Measurements from ENCODE around the gene PLOD2. TPM values are rescaled to one million over a fixed set of nuclear protein-coding genes. Genes with fewer than 3 reads are reported as not detected.
A peak's percentile ranks its signal among the peaks of the same experiment; 100 is the strongest.

The PLOD2 gene
- polyA plus RNA-seq, result 100 to 1,000 TPM in 1 of 3 donors, 10 to 100 TPM in 2; 13.9 to 137 (median 29.7) TPM

DNA sequence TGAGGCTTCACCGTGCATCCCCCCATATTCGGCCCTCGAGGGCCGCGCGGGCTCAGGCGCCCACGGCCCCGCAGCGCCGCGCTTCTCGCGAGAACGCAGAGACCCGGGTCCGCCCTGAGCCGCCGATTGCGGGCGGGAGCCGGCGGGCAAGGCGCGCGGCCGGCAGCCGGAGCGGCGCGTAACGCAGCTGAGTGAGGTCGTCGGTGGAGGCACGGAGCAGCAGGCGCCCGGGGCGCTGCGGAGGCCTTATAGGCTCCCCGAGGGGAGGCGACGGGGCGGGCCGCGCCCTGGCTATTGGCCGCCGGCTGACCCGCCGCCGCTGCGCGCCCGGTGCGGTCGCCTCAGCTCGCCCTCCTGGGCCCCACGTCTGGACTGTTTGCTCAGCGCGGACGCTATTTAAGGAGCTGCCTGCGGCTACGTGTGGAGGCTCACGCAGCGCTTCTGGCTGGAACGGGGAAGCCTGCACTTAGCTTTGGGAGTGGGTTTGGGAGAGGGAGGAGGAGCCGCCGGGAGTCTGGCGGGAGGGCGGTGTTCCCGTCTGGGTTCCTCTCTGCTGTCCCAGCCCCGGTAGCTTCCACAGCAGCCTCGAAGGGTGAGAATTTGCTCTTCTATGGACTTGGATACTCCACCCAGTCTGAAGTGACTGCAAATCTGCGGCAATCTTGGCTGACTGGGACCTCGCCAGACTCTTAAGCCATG, at the start of gene PLOD2:
PLOD2 (minus strand) TSS at position 221 of the 699 bp plus-strand sequence; CDS start at position 26, 195 bp downstream.
- H3K27ac ChIP-seq (ENCODE audit: low read depth, low read length), result peak within 1 kb of the TSS; percentile 92
- 0 to 1% (median 1%) methylated on average over 69 to 74 of the region's 74 CpGs for WGBS, 3 donors

- no peak overlapping the region for H3K27ac ChIP-seq (ENCODE audit: low read depth, low read length)
Measured at GRCh38 chr3:146209371-146209770, 48.4 kb upstream of the PLOD2 start.

DNA sequence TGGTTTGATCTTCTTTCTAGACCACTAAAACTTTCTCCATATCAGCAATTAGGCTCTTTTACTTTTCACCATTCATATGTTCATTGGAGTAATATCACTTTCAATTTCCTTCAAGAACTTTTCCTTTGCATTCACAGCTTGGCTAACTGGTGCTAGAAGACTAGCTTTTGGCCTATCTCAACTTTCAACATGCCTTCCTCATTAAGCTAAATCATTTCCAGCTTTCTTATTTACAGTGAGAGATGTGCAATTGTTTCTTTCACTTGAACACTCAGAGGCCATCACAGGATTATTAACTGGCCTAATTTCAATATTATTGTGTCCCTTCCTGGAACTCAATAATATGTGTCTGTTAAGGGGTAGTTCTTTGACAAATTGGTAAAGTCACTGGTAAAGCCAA, 42.8 kb upstream of the PLOD2 start:
- H3K27ac ChIP-seq (ENCODE audit: low read depth, low read length), result no peak overlapping the region

- no peak overlapping the region for H3K27ac ChIP-seq (ENCODE audit: low read depth, low read length)
- 53 to 75% (median 65%) methylated on average over 2 of the region's 2 CpGs for WGBS, 3 donors
Measured at GRCh38 chr3:146200461-146201220, 39.7 kb upstream of the PLOD2 start.

- WGBS, 3 donors, result 91 to 98% (median 92%) methylated on average over 5 of the region's 5 CpGs
- no peak overlapping the region for H3K27ac ChIP-seq (ENCODE audit: low read depth, low read length)
Measured at GRCh38 chr3:146199762-146200161, 38.8 kb upstream of the PLOD2 start.

GRCh38 chr3:146196789-146197188, 35.8 kb upstream of the PLOD2 start:
- no peak overlapping the region for H3K27ac ChIP-seq (ENCODE audit: low read depth, low read length)
- WGBS, 3 donors, result 87 to 97% (median 92%) methylated on average over 2 of the region's 2 CpGs

DNA sequence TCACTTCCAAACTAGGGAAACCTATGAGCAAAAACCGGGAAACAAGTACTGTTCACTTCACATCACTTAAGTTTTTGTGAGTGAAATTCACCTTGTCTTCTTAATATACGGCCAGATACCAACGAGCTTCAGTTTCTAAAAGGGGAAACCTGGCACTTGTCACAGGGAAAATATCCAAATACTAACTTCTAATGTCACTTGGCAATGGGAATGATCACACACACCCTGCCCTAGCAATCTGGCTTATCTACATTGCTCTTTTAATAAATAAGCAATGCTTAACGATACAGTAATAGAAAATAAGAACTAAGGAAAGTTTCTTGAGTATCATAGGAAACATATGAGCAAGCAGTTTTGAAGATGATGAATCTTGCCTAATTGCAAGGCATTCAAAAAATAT, 34.6 kb upstream of the PLOD2 start:
- WGBS, 3 donors, result 25 to 44% (median 41%) methylated on average over 4 of the region's 4 CpGs
- H3K27ac ChIP-seq (ENCODE audit: low read depth, low read length), result no peak overlapping the region

DNA sequence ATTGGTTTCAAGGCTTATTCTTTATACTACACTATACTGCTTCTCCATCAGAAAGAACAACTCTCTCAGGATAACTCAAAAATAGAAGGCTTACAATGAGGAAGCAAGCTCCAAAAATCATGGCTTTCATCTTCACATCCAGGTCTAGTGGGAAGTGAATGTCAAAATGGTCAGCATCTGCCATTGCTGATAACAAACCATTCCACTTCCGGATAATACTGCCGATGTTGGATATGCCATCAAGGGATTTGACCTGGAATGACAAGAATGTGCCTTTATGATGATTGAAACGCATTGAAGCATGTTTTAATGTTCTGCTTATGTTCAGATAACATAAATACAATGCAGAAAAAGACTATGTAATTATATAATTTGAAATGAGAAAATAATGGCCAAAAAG, 34.0 kb upstream of the PLOD2 start:
- H3K27ac ChIP-seq (ENCODE audit: low read depth, low read length), result no peak overlapping the region
- 67 to 69% (median 68%) methylated on average over 3 of the region's 3 CpGs for WGBS, 3 donors

DNA sequence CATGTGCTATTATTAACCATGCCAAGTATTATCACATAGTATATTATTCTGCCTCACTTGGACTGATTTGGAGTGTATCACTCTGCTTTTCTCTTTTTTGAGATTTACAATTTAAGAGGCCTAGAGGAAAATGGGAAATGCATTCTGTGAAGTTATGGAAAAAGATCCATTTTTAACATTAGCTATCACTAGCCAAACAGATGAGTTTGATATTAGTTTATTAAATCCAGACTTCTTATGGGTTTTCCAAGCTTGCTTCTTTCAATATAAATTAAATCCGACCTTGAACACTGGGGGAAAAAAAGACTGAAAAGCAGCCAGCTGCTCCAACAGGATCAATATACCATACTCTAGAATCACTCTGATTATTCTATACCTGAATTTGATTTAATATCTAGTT, 30.1 kb upstream of the PLOD2 start:
- WGBS, 3 donors, result 89 to 90% (median 90%) methylated on average over 1 of the region's 1 CpG

DNA sequence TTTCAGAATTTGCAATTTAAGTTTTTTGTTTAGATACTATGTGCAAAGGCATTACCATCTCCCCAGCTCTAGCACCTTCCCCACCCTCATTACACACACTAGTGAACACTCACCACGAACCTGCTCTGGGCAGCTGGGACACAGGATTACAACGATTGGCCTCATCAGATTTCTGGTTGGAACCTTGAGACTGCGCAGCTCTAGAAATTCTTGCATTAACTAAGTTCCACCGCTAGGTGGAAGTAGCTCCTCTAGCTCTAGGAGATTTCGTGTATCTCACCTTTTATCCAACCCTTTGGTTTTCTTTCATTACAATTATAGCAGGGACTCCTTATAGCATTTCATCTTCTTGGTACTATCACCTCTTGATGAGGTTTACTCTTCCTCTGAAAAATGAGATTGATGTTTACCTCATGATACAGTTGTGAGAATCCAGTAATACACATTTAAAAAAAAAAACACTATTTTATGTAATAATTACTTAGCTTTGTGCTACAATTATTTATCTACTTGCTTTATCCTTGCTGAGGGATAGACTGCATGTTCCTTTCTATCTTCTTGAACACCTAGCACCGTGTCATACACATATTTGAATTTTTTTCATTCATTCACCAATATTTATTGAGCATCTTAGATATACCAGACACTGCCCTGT, 28.7 kb upstream of the PLOD2 start:
- H3K27ac ChIP-seq (ENCODE audit: low read depth, low read length), result no peak overlapping the region
- 5 to 14% (median 13%) methylated on average over 6 of the region's 6 CpGs for WGBS, 3 donors

More for the DNA sequence above, 30.1 kb upstream of the PLOD2 start:
- no peak overlapping the region for H3K27ac ChIP-seq (ENCODE audit: low read depth, low read length)

- no peak overlapping the region for H3K27ac ChIP-seq (ENCODE audit: low read depth, low read length)
- WGBS, 3 donors, result 37 to 70% (median 39%) methylated on average over 2 of the region's 2 CpGs
Measured at GRCh38 chr3:146187334-146187950, 26.5 kb upstream of the PLOD2 start.

- 20 to 64% (median 59%) methylated on average over 2 of the region's 2 CpGs for WGBS, 3 donors
- no peak overlapping the region for H3K27ac ChIP-seq (ENCODE audit: low read depth, low read length)
Measured at GRCh38 chr3:146184241-146185015, 23.4 kb upstream of the PLOD2 start.

DNA sequence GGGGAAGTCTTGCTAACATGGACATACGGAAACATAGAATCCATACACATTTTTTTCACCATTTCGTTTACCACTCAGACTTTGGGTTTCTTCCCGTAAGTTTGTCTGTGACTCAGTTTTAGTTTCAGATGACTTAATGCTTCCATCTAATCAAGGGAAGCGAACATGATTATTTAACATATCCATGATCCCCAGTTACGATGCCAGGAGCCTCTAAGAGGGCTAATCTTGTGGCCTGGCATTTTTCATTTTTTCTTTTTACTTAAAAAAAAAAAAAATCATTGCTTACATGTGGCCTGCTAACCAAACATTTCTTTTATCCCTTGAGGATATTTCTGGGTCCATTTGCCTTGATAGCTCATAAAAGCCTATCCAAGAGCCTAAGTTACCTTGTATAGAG, 20.2 kb upstream of the PLOD2 start:
- WGBS, 3 donors, result 93 to 95% (median 94%) methylated on average over 5 of the region's 5 CpGs
- H3K27ac ChIP-seq (ENCODE audit: low read depth, low read length), result no peak overlapping the region

GRCh38 chr3:146180376-146180775, 19.4 kb upstream of the PLOD2 start:
- WGBS, 3 donors, result 90 to 97% (median 95%) methylated on average over 6 of the region's 6 CpGs
- H3K27ac ChIP-seq (ENCODE audit: low read depth, low read length), result no peak overlapping the region

- no peak overlapping the region for H3K27ac ChIP-seq (ENCODE audit: low read depth, low read length)
- WGBS, 3 donors, result 62 to 83% (median 76%) methylated on average over 6 of the region's 6 CpGs
Measured at GRCh38 chr3:146178006-146178689, 17.2 kb upstream of the PLOD2 start.

- 50 to 71% (median 56%) methylated on average over 1 of the region's 1 CpG for WGBS, 3 donors
- no peak overlapping the region for H3K27ac ChIP-seq (ENCODE audit: low read depth, low read length)
Measured at GRCh38 chr3:146177519-146177918, 16.5 kb upstream of the PLOD2 start.

GRCh38 chr3:146177072-146177471, 16.1 kb upstream of the PLOD2 start:
- H3K27ac ChIP-seq (ENCODE audit: low read depth, low read length), result no peak overlapping the region

GRCh38 chr3:146172586-146172985, 11.6 kb upstream of the PLOD2 start:
- H3K27ac ChIP-seq (ENCODE audit: low read depth, low read length), result no peak overlapping the region
- 55 to 86% (median 86%) methylated on average over 1 of the region's 1 CpG for WGBS, 3 donors

More at GRCh38 chr3:146177072-146177471, 16.1 kb upstream of the PLOD2 start:
- WGBS, 3 donors, result 61 to 81% (median 72%) methylated on average over 3 of the region's 3 CpGs
